NB4 (cell line): ENCODE results near the gene NTPCR.

Experiments
- CTCF ChIP-seq: IDR thresholded peaks from one replicate; pipeline ENCODE4 v1.5.1; 2012; ENCODE audit warnings: low read depth, low read length
- MAX ChIP-seq: IDR thresholded peaks from 2 replicates; pipeline ENCODE4 v1.6.1; 2011; ENCODE audit warnings: low read depth, low read length
- MYC ChIP-seq: IDR thresholded peaks from 2 replicates; pipeline ENCODE4 v1.6.1; 2011; ENCODE audit warnings: low read depth, low read length
- POLR2A ChIP-seq: IDR thresholded peaks from 2 replicates; pipeline ENCODE4 v1.6.1; 2011; ENCODE audit warnings: mild to moderate bottlenecking; ENCODE audit not compliant: insufficient read length; ENCODE audit errors: extremely low read depth

GRCh38 chr1:232979558-232979957 lies 29.1 kb downstream of the NTPCR start:
- TF ChIP-seq POLR2A: no peak
- TF ChIP-seq CTCF: no peak
- TF ChIP-seq MYC: no peak
- TF ChIP-seq MAX: no peak
